Measurements from ENCODE around the gene SDK2. TPM values are rescaled to one million over a fixed set of nuclear protein-coding genes. Genes with fewer than 3 reads are reported as not detected.

SDK2 gene
- total and polyA plus RNA-seq, 2 of the 8 experiments (the other 6 are each of a cell fraction or from before 2014, with no cell fraction given) = 3.9 to 4.1 TPM

- no peak for TF ChIP-seq SAP30 (IDR thresholded peaks at IDR 0.05; ENCODE audit: insufficient read depth, insufficient replicate concordance, low read length)
- peak; percentile 88; the same call in 1 of the 2 replicates for TF ChIP-seq ATF2 (IDR thresholded peaks at IDR 0.05; ENCODE audit: low read length)
- TF ChIP-seq ZNF274 (IDR thresholded peaks at IDR 0.05; ENCODE audit: borderline replicate concordance, extremely low read depth, low read length) = no peak
- TF ChIP-seq, protein P1, sequence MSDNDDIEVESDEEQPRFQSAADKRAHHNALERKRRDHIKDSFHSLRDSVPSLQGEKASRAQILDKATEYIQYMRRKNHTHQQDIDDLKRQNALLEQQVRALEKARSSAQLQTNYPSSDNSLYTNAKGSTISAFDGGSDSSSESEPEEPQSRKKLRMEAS (IDR thresholded peaks at IDR 0.05) = 0 out of 2 replicates have a peak, but pooled peaks have one; percentile 8
- no peak for TF ChIP-seq CHD2 (IDR thresholded peaks at IDR 0.05; ENCODE audit: low read length)
- no peak for TF ChIP-seq POU5F1 (IDR thresholded peaks at IDR 0.05; ENCODE audit: low read depth, low read length)
- no peak for TF ChIP-seq ASH2L (IDR thresholded peaks at IDR 0.05; ENCODE audit: low read length)
- no peak for TF ChIP-seq TBP (IDR thresholded peaks at IDR 0.05; ENCODE audit: low read depth, low read length)
- no peak for TF ChIP-seq EZH2 (IDR thresholded peaks at IDR 0.05; ENCODE audit: low read depth, low read length, severe bottlenecking)
- no peak for TF ChIP-seq GTF2F1 (IDR thresholded peaks at IDR 0.05; ENCODE audit: borderline replicate concordance, low read depth, low read length)
- TF ChIP-seq RXRA (IDR thresholded peaks at IDR 0.05; ENCODE audit: insufficient read depth, low read depth, low read length) = 0 out of 2 replicates have a peak, but pooled peaks have one; percentile 85
- no peak for TF ChIP-seq NRF1 (IDR thresholded peaks at IDR 0.05; ENCODE audit: low read depth, low read length)
- TF ChIP-seq BCL11A (IDR thresholded peaks at IDR 0.05; ENCODE audit: low read depth in 2 of 2, low read length in 2 of 2) = no peak
- TF ChIP-seq, protein P2, sequence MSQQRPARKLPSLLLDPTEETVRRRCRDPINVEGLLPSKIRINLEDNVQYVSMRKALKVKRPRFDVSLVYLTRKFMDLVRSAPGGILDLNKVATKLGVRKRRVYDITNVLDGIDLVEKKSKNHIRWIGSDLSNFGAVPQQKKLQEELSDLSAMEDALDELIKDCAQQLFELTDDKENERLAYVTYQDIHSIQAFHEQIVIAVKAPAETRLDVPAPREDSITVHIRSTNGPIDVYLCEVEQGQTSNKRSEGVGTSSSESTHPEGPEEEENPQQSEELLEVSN (IDR thresholded peaks at IDR 0.05) = no peak
- no peak for TF ChIP-seq MAFK (IDR thresholded peaks at IDR 0.05; ENCODE audit: low read depth, low read length)
- no peak for TF ChIP-seq SIRT6 (IDR thresholded peaks at IDR 0.05; ENCODE audit: low read length)
- no peak for TF ChIP-seq BACH1 (IDR thresholded peaks at IDR 0.05; ENCODE audit: low read length)
- 0 out of 2 replicates have a peak, but pooled peaks have one; percentile 27 for TF ChIP-seq SP1 (IDR thresholded peaks at IDR 0.05; ENCODE audit: low read depth, low read length)
- TF ChIP-seq, protein P3, sequence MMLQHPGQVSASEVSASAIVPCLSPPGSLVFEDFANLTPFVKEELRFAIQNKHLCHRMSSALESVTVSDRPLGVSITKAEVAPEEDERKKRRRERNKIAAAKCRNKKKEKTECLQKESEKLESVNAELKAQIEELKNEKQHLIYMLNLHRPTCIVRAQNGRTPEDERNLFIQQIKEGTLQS (IDR thresholded peaks at IDR 0.05; ENCODE audit: insufficient read depth, low read depth, low read length) = peak; percentile 54; the same call in 1 of the 2 replicates
- TF ChIP-seq CTBP2 (IDR thresholded peaks at IDR 0.05; ENCODE audit: borderline replicate concordance, insufficient read depth, insufficient read length, low read length) = no peak
These were observed 302.2 kb downstream of the SDK2 start (continued) for GRCh38 chr17:73342050-73342522.
